ENCODE data around the gene FAM98C.

FAM98C gene

GRCh38 chr19:38457202-38457601 lies 54.3 kb downstream of the FAM98C start:
- DNase-seq (ENCODE audit: low read depth), result no peak

- no peak for DNase-seq (ENCODE audit: low read depth)
These were observed 55.0 kb downstream of the FAM98C start for GRCh38 chr19:38457690-38458405.
